Mucosa of stomach (tissue), 1 donor: Measurements from ENCODE around the gene SLC35F3.
"Not testable (repeated sequence)": the region's sequence is repeated elsewhere in the genome, so short reads cannot be mapped to it uniquely, and the experiment has no call there.

Experiments used
- H3K27me3 ChIP-seq: one replicate; pipeline ENCODE4 v1.7.0; 2013; ENCODE audit warnings: mild to moderate bottlenecking, low read length; ENCODE audit not compliant: control insufficient read depth, insufficient read depth
- H3K36me3 ChIP-seq: one replicate; pipeline ENCODE4 v1.7.0; 2013; ENCODE audit warnings: low read length; ENCODE audit not compliant: control insufficient read depth, insufficient read depth
- H3K4me1 ChIP-seq: one replicate; pipeline ENCODE4 v1.7.0; 2013; ENCODE audit warnings: mild to moderate bottlenecking, low read length; ENCODE audit not compliant: control insufficient read depth, insufficient read depth
- H3K4me3 ChIP-seq: one replicate; pipeline ENCODE4 v1.7.0; 2013; ENCODE audit warnings: low read length
- H3K9ac ChIP-seq: one replicate; pipeline ENCODE4 v1.7.0; 2013; ENCODE audit warnings: mild to moderate bottlenecking, low read length, moderate library complexity
- H3K9me3 ChIP-seq: one replicate; pipeline ENCODE4 v1.7.0; 2013; ENCODE audit warnings: mild to moderate bottlenecking, low read length, moderate library complexity; ENCODE audit not compliant: control insufficient read depth
- donor health status: Pancreatic carcinoma.

Gene SLC35F3

DNA sequence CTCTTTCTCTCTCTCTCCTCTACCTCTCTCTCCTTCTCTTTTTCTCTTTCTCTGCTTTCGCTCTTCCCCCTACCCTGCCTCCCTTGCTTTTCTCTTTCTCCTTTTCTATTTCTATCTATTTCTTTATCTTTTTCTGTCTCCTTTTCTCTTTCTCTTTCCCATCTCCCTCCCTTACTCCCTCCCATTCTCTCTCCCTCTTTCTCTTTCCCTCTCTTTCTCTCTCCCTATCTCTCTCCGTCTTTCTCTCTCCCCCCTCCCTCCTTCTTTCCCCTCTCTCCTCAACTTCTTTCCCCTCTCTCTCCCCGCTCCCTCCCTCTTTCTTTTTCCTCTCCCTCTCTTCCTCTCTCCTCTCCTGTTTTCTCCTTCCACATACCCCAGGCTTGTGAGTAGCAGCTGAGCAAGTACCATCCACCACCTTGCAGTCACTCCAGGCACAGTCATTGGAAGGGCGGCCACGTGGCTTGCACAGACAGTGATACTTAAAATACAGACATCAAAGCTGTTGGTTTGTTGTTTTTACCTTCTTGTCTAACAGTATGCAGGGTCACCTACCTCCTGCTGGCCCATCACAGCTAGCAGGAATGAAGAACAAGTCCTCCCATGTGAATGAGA lies 259.7 kb downstream of the SLC35F3 start:
- Histone ChIP-seq H3K27me3 (no peaks in the 10 kb centered on the region), H3K4me1 (no peaks in the 10 kb centered on the region), H3K9ac (no peak overlapping the region), H3K36me3 (no peaks in the 10 kb centered on the region), H3K4me3 (no peak overlapping the region), H3K9me3 (no peaks in the 10 kb centered on the region)

- Histone ChIP-seq H3K4me3 (no peak overlapping the region), H3K36me3 (no peaks in the 10 kb centered on the region), H3K9me3 (no peaks in the 10 kb centered on the region), H3K4me1 (no peaks in the 10 kb centered on the region), H3K9ac (no peak overlapping the region), H3K27me3 (peaks cover 4% of the 10 kb centered on the region)
Measured at GRCh38 chr1:234168061-234168724, 263.7 kb downstream of the SLC35F3 start.

GRCh38 chr1:234169161-234169849 lies 264.8 kb downstream of the SLC35F3 start:
- H3K27me3 ChIP-seq: peaks cover 4% of the 10 kb centered on the region
- H3K4me1 ChIP-seq: no peaks in the 10 kb centered on the region

GRCh38 chr1:234170067-234170466 lies 265.6 kb downstream of the SLC35F3 start:
- H3K4me1 ChIP-seq: no peaks in the 10 kb centered on the region
- no peaks in the 10 kb centered on the region for H3K36me3 ChIP-seq
- no peak overlapping the region for H3K9ac ChIP-seq
- peaks cover 4% of the 10 kb centered on the region for H3K27me3 ChIP-seq
- no peaks in the 10 kb centered on the region for H3K9me3 ChIP-seq
- H3K4me3 ChIP-seq: no peak overlapping the region

More at GRCh38 chr1:234169161-234169849, 264.8 kb downstream of the SLC35F3 start:
- Histone ChIP-seq H3K9me3 (no peaks in the 10 kb centered on the region), H3K36me3 (no peaks in the 10 kb centered on the region), H3K4me3 (no peak overlapping the region), H3K9ac (no peak overlapping the region)

DNA sequence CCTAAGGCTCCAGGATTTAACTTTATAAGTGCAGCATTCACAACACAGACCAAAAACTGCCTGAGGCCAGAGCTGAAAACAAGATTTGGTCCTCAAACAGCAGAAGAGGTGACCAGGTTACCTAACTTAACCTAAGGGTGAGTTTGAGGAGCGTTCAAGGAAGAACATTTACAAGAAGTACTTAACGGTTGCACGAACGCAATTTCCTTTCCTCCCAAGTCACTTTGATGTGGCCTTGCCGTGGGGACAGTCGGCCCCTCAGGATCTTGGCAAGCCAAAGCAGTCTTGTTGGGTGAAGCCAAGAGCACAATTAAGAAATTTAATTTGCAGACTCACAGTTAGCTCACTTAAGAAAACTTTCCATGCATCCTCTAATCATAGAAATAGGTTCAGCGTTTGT lies 266.1 kb downstream of the SLC35F3 start:
- H3K4me1 ChIP-seq: no peaks in the 10 kb centered on the region
- H3K9me3 ChIP-seq: no peaks in the 10 kb centered on the region
- no peak overlapping the region for H3K9ac ChIP-seq
- no peak overlapping the region for H3K4me3 ChIP-seq
- H3K27me3 ChIP-seq: peaks cover 4% of the 10 kb centered on the region
- H3K36me3 ChIP-seq: no peaks in the 10 kb centered on the region

DNA sequence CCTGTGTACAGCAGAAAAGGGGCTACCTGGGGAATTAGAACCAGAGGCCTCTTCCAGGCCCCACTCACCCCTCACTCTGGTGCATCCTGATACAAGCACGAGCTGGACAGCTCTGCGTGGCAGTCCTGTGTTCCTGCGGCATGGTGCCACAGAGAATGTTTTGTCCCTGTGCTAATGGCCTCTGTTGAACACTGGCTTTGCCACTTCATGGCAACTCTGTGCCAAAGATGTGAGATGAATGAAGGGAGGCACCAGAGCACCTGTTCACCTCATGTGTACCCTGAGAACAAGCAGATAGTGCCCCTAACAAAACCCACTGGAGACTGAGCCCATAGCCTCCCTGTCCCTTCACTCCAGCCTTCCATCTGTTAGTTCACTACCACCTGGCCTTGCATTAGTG lies 269.5 kb downstream of the SLC35F3 start:
- Histone ChIP-seq H3K9me3 (no peaks in the 10 kb centered on the region), H3K36me3 (no peaks in the 10 kb centered on the region), H3K27me3 (peaks cover 4% of the 10 kb centered on the region), H3K4me3 (no peak overlapping the region), H3K9ac (no peak overlapping the region), H3K4me1 (no peaks in the 10 kb centered on the region)

- Histone ChIP-seq H3K4me3 (no peak overlapping the region), H3K27me3 (no peaks in the 10 kb centered on the region), H3K36me3 (no peaks in the 10 kb centered on the region), H3K4me1 (no peaks in the 10 kb centered on the region), H3K9ac (no peak overlapping the region), H3K9me3 (no peaks in the 10 kb centered on the region)
Measured at GRCh38 chr1:234175363-234175762, 270.9 kb downstream of the SLC35F3 start.

DNA sequence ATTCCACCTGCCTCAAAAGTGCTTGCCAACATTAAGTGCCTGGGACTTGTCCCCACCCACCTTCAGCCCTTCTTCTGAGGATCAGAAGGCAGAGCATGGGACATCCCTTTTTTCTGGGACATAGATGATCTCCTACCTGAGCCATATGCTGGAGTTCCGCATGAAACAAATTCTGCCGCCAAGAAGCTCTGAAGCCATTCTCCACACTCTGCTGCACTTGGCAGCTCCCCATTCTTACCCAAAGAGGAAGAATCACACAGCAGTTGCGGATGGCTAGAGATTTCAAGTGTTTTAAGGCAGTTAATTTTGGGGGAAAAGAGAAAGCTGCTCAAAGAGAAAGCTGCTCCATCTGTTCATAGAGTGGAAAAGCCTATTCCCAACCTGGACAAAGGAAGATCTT lies 271.5 kb downstream of the SLC35F3 start:
- Histone ChIP-seq H3K9me3 (no peaks in the 10 kb centered on the region), H3K27me3 (no peaks in the 10 kb centered on the region), H3K36me3 (no peaks in the 10 kb centered on the region), H3K9ac (no peak overlapping the region), H3K4me1 (no peaks in the 10 kb centered on the region), H3K4me3 (no peak overlapping the region)

- not testable (repeated sequence) for H3K36me3 ChIP-seq, H3K9ac ChIP-seq, H3K9me3 ChIP-seq, H3K4me1 ChIP-seq, H3K4me3 ChIP-seq, H3K27me3 ChIP-seq
Measured at GRCh38 chr1:234176847-234177246, 272.4 kb downstream of the SLC35F3 start.

- Histone ChIP-seq H3K9ac (no peak overlapping the region), H3K9me3 (no peaks in the 10 kb centered on the region), H3K36me3 (no peaks in the 10 kb centered on the region), H3K27me3 (no peaks in the 10 kb centered on the region), H3K4me3 (no peak overlapping the region), H3K4me1 (no peaks in the 10 kb centered on the region)
Measured at GRCh38 chr1:234185438-234185837, 281.0 kb downstream of the SLC35F3 start.

DNA sequence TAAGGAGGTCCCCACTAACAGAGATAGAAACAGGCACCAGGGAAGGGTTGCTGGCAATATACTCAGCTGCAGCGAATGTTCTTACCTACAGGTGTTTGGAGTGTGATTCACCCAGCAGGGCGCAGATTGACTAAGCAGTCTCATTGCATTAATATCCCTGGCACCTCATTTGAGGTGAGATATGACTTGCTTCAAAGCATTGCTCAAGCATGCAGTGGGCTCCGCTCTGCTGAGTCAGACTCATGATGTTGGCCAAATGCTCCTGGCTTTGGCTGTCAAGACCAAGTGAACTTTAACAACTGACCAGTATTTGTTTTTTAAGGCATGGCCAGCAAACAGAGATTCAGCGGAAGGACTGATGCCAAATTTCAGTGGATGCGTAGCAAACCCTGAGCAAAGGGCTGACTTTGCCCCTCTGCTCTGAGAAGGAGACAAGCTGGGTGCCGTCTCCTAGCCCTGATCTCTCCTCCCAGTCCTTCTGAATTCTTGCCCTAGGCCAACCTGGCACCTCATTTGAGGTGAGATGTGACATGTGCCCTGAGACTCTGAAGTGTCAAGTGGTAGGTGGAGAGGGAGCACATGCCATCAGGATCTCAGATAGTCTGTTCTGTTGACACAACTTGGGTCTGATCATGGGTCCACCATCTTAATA lies 281.7 kb downstream of the SLC35F3 start:
- H3K4me3 ChIP-seq: no peak overlapping the region
- no peaks in the 10 kb centered on the region for H3K36me3 ChIP-seq
- no peaks in the 10 kb centered on the region for H3K27me3 ChIP-seq
- H3K9ac ChIP-seq: no peak overlapping the region
- H3K4me1 ChIP-seq: no peaks in the 10 kb centered on the region
- H3K9me3 ChIP-seq: no peaks in the 10 kb centered on the region

GRCh38 chr1:234188454-234188792 lies 283.9 kb downstream of the SLC35F3 start:
- Histone ChIP-seq H3K9ac (no peak overlapping the region), H3K9me3 (no peaks in the 10 kb centered on the region), H3K27me3 (no peaks in the 10 kb centered on the region), H3K4me3 (no peak overlapping the region), H3K36me3 (no peaks in the 10 kb centered on the region), H3K4me1 (no peaks in the 10 kb centered on the region)
